Endothelial cell of umbilical vein (primary cell): Measurements from ENCODE around the gene NFS1.

Experiments
- CTCF ChIP-seq, 2 donors: IDR thresholded peaks; 1 replicate in 1 of 2; 2 replicates in 1 of 2; pipeline ENCODE4 v1.5.1; 2011; ENCODE audit warnings: low read length in 2 of 2, mild to moderate bottlenecking in 2 of 2, moderate library complexity in 2 of 2, control low read depth in 1 of 2, inconsistent platforms in 1 of 2, low read depth in 1 of 2; ENCODE audit not compliant: insufficient read depth in 1 of 2; ENCODE audit errors: extremely low read depth in 1 of 2
- EZH2 ChIP-seq: IDR thresholded peaks from 2 replicates; pipeline ENCODE4 v1.6.1; 2012; ENCODE audit warnings: borderline replicate concordance, low read depth, mild to moderate bottlenecking, moderate library complexity, low read length, inconsistent platforms; ENCODE audit not compliant: severe bottlenecking
- FOS ChIP-seq: IDR thresholded peaks from 2 replicates; pipeline ENCODE4 v1.6.1; 2011; ENCODE audit warnings: mild to moderate bottlenecking, low read length, moderate library complexity, borderline replicate concordance; ENCODE audit not compliant: insufficient read depth
- GATA2 ChIP-seq: IDR thresholded peaks from 2 replicates; pipeline ENCODE4 v1.7.0; 2011; ENCODE audit warnings: low read depth, mild to moderate bottlenecking, moderate library complexity, mixed read lengths, low read length; ENCODE audit not compliant: insufficient read length, insufficient read depth
- JUN ChIP-seq: IDR thresholded peaks from 2 replicates; pipeline ENCODE4 v1.6.1; 2011; ENCODE audit warnings: borderline replicate concordance, low read depth; ENCODE audit not compliant: insufficient read length, insufficient read depth
- MAX ChIP-seq: IDR thresholded peaks from 2 replicates; pipeline ENCODE4 v1.6.1; 2011; ENCODE audit not compliant: insufficient read depth, insufficient read length
- MYC ChIP-seq: IDR thresholded peaks from one replicate; pipeline ENCODE4 v1.6.1; 2011; ENCODE audit warnings: mild to moderate bottlenecking, low read depth, low read length
- POLR2A ChIP-seq: IDR thresholded peaks from 2 replicates; pipeline ENCODE4 v1.6.1; 2012; ENCODE audit warnings: low read depth, mild to moderate bottlenecking, control low read depth, low read length
- POLR2AphosphoS5 ChIP-seq: IDR thresholded peaks from 2 replicates; pipeline ENCODE4 v1.6.1; 2012; ENCODE audit warnings: low read depth, mild to moderate bottlenecking, control low read depth, low read length, moderate library complexity; ENCODE audit not compliant: insufficient read depth

GRCh38 chr20:35724321-35725230 lies 25.4 kb upstream of the NFS1 start:
- TF ChIP-seq EZH2 (no peak), JUN (no peak), MYC (no peak), CTCF (IDR thresholded peaks at IDR 0.05; ENCODE audit: extremely low read depth in 1 of 2, insufficient read depth in 1 of 2, low read depth in 1 of 2, low read length in 2 of 2) (no peak), POLR2A (no peak), POLR2AphosphoS5 (no peak), MAX (no peak), GATA2 (no peak), FOS (no peak)
